A673 (cell line): Measurements from ENCODE around the gene CHRNA4. TPM values are rescaled to one million over a fixed set of nuclear protein-coding genes. Genes with fewer than 3 reads are reported as not detected.

Source experiments
- BruUV-seq: library from RNA; stranded (reverse); fragments of 400-500 nt; replicated peaks from 2 replicates; lab custom pipeline; 2021; lab: Mats Ljungman, UMichigan
- CTCF ChIA-PET: fragments of 300-600 bp; sonication (Branson Sonifier 250); formaldehyde crosslinking; loops from one replicate; lab custom pipeline; 2022; ENCODE audit warnings: antibody characterized with exemption; lab: Charles Lee
- POLR2A ChIA-PET: fragments of 300-600 bp; sonication (Branson Sonifier 250); formaldehyde crosslinking; loops from one replicate; lab custom pipeline; 2022; ENCODE audit warnings: antibody characterized with exemption; ENCODE audit not compliant: low non-redundant PET; lab: Charles Lee
- DNase-seq: peaks from one replicate; pipeline ENCODE4 v3.0.0-alpha.2; 2015; ENCODE audit warnings: low spot score
- H3K27ac ChIP-seq: fragments of 200-600 bp; sonication (generic); 2 replicates; pipeline ENCODE4 v1.5.1; 2016; ENCODE audit warnings: mixed run types, low read depth, mild to moderate bottlenecking, mixed read lengths, antibody characterized with exemption, low read length; ENCODE audit not compliant: poor library complexity, severe bottlenecking
- H3K27me3 ChIP-seq: fragments of 200-600 bp; sonication (generic); replicated peaks from 2 replicates; pipeline ENCODE4 v1.6.1; 2017; ENCODE audit warnings: mixed run types, low read depth, mild to moderate bottlenecking, mixed read lengths, antibody characterized with exemption, low read length; ENCODE audit not compliant: insufficient read depth, poor library complexity
- H3K36me3 ChIP-seq: fragments of 200-600 bp; sonication (generic); 2 replicates; pipeline ENCODE4 v1.6.1; 2016; ENCODE audit warnings: mixed run types, mild to moderate bottlenecking, mixed read lengths, antibody characterized with exemption, low read length; ENCODE audit not compliant: insufficient read depth, poor library complexity, severe bottlenecking
- H3K4me1 ChIP-seq: fragments of 200-600 bp; sonication (generic); 2 replicates; pipeline ENCODE4 v1.6.1; 2017; ENCODE audit warnings: mixed run types, mild to moderate bottlenecking, mixed read lengths, antibody characterized with exemption, low read length; ENCODE audit not compliant: insufficient read depth, poor library complexity, severe bottlenecking
- H3K4me3 ChIP-seq: fragments of 200-600 bp; sonication (generic); 2 replicates; pipeline ENCODE4 v1.5.1; 2016; ENCODE audit warnings: low read depth, mixed run types, mild to moderate bottlenecking, mixed read lengths, low read length; ENCODE audit not compliant: poor library complexity, severe bottlenecking
- H3K9me3 ChIP-seq: fragments of 200-600 bp; sonication (generic); 2 replicates; pipeline ENCODE4 v1.6.1; 2016; ENCODE audit warnings: mixed run types, low read depth, mild to moderate bottlenecking, mixed read lengths, antibody characterized with exemption, low read length; ENCODE audit not compliant: poor library complexity, severe bottlenecking
- CTCF ChIP-seq: fragments of 300-800, 200-600 bp; sonication (generic); conservative IDR thresholded peaks from 2 replicates; pipeline ENCODE4 v1.5.1; 2017; ENCODE audit warnings: low read depth, mild to moderate bottlenecking, antibody characterized with exemption, low read length, moderate library complexity, mixed read lengths
- EZH2 ChIP-seq: fragments of 200-600 bp; sonication (generic); IDR thresholded peaks from 2 replicates; pipeline ENCODE4 v1.6.1; 2017; ENCODE audit warnings: borderline replicate concordance, low read depth, mild to moderate bottlenecking, mixed read lengths, antibody characterized with exemption, low read length; ENCODE audit not compliant: poor library complexity, severe bottlenecking
- intact Hi-C: fragments of 100-400 bp; cut with micrococcal nuclease; formaldehyde crosslinking; loops from one replicate; pipeline ENCODE4 v1.10.0; 2022; ENCODE audit not compliant: unreplicated experiment
- total RNA-seq: library from RNA; stranded (reverse); gene quantifications from 2 replicates; pipeline ENCODE4 v1.2.3, GENCODE V29; 2021

CHRNA4 gene
- total RNA-seq, 1 experiment from 2014 or later, result 0.26 TPM

DNA sequence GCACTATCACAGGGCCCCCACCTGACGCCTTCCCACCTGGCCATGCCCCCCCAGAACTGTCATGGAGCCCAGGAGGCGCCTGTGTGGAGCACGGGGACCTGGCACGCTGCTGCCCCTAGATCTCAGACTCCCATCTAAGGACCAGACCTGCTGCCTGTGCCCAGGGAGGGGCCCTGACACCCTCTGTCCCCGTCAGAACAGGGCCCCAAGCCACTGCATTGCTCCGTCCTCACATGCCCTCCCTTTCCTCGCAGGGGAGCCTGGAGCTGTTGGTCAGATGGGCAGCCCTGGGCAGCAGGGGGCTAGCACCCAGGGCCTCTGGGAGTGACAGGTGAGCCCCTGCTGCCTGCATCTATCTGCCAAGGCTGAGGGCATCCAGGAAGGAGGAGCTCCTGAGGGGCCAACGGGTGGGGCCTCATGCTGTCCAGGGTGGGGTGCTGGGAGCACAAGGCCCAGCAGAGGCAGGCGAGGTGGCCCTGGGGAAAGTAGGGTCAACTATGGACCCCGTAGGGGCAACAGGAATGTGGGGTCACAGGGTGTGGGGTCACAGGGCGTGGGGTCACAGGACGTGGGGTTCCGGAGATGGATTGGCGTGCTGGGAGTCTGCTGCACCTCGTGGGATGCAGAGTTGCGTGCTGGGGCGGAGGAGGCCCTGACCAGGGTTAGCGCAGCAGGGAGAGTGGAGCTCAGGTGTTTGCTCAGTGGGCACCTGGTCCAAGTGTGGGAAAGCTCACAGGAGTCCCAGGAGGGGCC is 31.6 kb downstream of the CHRNA4 start:
- H3K9me3 ChIP-seq, result no peaks in the 10 kb centered on the region
- TF ChIP-seq CTCF (no peak), EZH2 (no peak)
- H3K4me3 ChIP-seq, result no peak overlapping the region
- DNase-seq, result no peak
- H3K36me3 ChIP-seq, result no peaks in the 10 kb centered on the region
- H3K27me3 ChIP-seq, result no peaks in the 10 kb centered on the region
- H3K27ac ChIP-seq, result no peak overlapping the region
- no peaks in the 10 kb centered on the region for H3K4me1 ChIP-seq
- no TSS peak for BruUV-seq
- POLR2A ChIA-PET, result no interaction called here
- CTCF ChIA-PET, result no interaction called here
- intact Hi-C loops, result no loop called here

DNA sequence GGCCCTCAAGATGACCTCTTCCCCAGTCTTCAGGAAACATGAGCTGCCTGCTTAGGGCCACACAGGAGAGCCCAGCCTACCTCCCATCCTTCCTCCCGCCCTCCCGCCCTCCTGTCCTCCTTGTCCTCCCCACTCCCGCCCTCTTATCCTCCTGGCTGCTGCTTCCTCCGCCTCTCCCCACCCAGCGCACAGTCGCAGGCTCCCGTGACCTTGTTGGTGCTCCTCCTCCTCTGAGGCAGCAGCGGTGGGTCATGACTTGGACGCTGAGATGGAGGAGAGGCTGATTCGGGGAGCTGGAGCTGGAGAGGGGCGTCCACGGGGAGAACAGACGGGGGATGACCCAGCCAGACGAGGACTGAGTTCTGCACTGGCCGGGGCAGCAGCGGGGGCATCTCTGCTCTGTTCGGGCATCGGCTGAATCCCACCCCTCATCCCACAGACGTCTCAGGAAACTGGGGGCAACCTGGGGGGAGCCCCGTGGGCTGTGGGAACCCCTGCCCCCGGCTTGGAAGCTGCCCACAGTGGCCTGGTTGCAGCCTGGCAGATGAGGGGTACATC is 32.4 kb downstream of the CHRNA4 start:
- intact Hi-C loops, result no loop called here
- H3K36me3 ChIP-seq, result no peaks in the 10 kb centered on the region
- H3K4me1 ChIP-seq, result no peaks in the 10 kb centered on the region
- CTCF ChIA-PET, result no interaction called here
- BruUV-seq, result no TSS peak
- TF ChIP-seq CTCF (no peak), EZH2 (no peak)
- no peaks in the 10 kb centered on the region for H3K9me3 ChIP-seq
- H3K27ac ChIP-seq, result no peak overlapping the region
- POLR2A ChIA-PET, result no interaction called here
- H3K27me3 ChIP-seq, result no peaks in the 10 kb centered on the region
- no peak overlapping the region for H3K4me3 ChIP-seq
- DNase-seq, result no peak

GRCh38 chr20:63328026-63328700 is 33.0 kb downstream of the CHRNA4 start:
- no TSS peak for BruUV-seq
- DNase-seq, result no peak
- no peak for TF ChIP-seq CTCF
- TF ChIP-seq EZH2, result no peak
- H3K4me1 ChIP-seq, result no peaks in the 10 kb centered on the region
- no peaks in the 10 kb centered on the region for H3K9me3 ChIP-seq
- no peak overlapping the region for H3K4me3 ChIP-seq
- H3K27me3 ChIP-seq, result no peaks in the 10 kb centered on the region
- no peak overlapping the region for H3K27ac ChIP-seq
- intact Hi-C loops, result no loop called here
- no peaks in the 10 kb centered on the region for H3K36me3 ChIP-seq
- ChIA-PET POLR2A (no interaction called here), CTCF (no interaction called here)
